Hippocampal formation (tissue), 2 donors: ENCODE results near the gene LAMA3.
A peak's percentile ranks its signal among the peaks of the same experiment; 100 is the strongest.

Source experiments
- DNase-seq, 2 donors: peaks; one replicate each; lab custom pipeline; 2025; lab: John Stamatoyannopoulos, UW

Gene LAMA3

GRCh38 chr18:23853448-23854195 is 164.4 kb downstream of the LAMA3 start:
- no peak for DNase-seq

DNA sequence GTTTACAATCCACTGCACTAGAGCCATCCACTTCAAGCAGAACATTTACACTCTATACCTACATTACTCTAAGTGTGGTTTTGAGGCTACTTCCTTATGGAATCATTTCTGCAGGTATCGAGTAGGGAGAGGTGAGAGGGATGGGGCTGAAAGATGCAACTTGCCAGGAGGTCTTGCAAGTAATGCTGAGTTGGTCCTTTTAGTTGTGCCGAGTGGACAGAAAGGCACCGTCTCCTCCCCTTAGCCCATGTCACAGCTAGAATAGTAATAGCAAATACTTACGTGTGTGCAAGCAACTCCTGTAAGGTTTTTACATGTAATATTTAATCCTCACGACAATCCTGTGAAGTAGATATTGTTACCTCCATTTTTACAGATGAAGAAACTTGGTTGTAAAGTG is 166.5 kb downstream of the LAMA3 start:
- DNase-seq = no peak

DNA sequence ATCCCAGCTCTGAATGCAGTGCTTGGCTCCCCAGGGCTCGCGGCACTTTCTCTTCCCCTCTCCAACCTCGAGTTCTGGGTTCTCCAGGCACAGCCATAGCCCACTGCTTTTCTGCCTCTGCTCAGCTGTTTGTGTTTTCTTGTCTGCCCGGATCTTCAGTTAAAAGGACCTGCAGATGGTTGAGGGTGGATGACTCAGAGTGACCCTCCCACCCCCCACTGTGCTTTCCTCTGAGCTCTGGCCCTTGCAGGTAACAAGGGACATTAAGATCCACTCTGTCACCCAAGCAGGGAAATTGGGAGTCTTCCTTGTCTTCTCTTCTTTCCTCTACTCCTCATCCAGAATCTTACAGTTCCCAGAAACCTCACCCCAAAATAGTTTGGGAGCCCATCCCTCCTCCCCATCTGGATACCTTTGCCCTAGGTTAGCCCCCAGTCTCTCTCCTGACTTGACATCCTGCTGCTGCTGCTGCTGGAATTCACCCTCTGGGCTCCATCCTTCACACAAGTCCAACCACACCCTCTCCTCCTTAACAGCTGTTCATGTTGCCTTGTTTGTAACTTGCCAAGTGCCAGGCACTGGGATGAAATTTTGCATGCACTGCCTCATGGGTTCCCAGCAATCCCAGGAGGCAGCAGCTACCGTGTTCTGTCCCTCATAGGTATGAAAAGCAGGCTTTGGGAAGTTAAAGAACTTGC is 167.4 kb downstream of the LAMA3 start:
- DNase-seq = no peak

GRCh38 chr18:23857164-23857552 is 167.9 kb downstream of the LAMA3 start:
- no peak for DNase-seq

- no peak for DNase-seq
Measured at GRCh38 chr18:23857756-23858155, 168.5 kb downstream of the LAMA3 start.

GRCh38 chr18:23859466-23860336 is 170.4 kb downstream of the LAMA3 start:
- DNase-seq = no peak

DNA sequence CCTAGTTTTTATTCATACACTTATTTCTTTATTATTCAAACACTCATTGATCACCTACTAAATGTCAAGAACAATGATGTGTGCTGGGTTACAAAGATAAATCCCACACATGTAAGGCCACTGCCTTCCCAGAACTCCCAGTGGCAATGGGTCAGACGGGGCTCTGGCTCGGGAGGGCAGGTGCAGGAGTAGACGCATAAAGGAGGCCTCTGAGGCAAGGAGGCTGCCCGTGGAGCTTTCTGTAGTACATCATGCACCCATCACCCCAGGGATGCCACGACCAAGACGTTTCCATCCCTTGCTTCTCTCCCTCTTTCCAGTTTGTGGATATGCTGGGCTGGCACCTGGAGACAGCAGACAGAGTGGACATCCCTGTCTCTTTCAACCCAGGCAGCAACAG is 172.1 kb downstream of the LAMA3 start:
- no peak for DNase-seq

GRCh38 chr18:23861805-23862470 is 172.7 kb downstream of the LAMA3 start:
- peak in 1 of 2 donors; percentile 48 for DNase-seq

- no peak for DNase-seq
Measured at GRCh38 chr18:23864624-23865023, 175.4 kb downstream of the LAMA3 start.

- no peak for DNase-seq
Measured at GRCh38 chr18:23867006-23867405, 177.8 kb downstream of the LAMA3 start.

DNA sequence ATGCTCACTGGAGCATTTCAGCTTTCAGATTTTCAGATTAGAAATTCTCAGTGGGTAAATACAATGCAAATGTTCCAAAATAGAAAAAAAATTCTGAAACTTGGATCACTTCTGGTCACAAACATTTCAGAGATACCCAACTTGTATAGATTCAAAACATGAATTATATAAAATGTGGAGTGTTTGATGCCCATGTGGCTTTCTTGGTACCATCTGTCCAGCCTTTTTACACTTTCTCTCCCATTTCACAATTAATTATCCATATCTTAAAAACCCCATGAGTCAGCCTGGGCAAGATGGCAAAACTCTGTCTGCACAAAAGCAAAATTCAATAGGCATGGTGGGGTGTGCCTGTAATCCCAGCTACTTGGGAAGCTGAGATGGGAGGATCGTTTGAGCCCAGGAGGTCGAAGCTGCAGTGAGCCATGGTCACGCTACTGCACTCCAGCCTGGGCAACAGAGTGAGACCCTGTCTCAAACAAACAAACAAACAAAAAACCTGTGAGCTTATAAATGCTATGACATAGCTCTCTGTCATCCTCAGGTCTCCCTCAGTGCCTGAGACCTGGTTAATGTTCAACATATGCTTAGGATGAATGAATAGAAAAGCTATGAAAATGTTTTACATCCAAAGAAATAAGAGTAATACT is 179.0 kb downstream of the LAMA3 start:
- no peak for DNase-seq

GRCh38 chr18:23870676-23871380 is 181.6 kb downstream of the LAMA3 start:
- no peak for DNase-seq

- no peak for DNase-seq
Measured at GRCh38 chr18:23871410-23871809, 182.2 kb downstream of the LAMA3 start.

- no peak for DNase-seq
Measured at GRCh38 chr18:23872701-23873550, 183.7 kb downstream of the LAMA3 start.

GRCh38 chr18:23875966-23876895 is 187.0 kb downstream of the LAMA3 start:
- no peak for DNase-seq

GRCh38 chr18:23876921-23877320 is 187.7 kb downstream of the LAMA3 start:
- DNase-seq = no peak

GRCh38 chr18:23877371-23877770 is 188.1 kb downstream of the LAMA3 start:
- DNase-seq = no peak

GRCh38 chr18:23878336-23878900 is 189.2 kb downstream of the LAMA3 start:
- DNase-seq = no peak
